Smooth muscle cell of the brain vasculature (primary cell): ENCODE results near the gene SYTL2.
"Not testable (repeated sequence)": the region's sequence is repeated elsewhere in the genome, so short reads cannot be mapped to it uniquely, and the experiment has no call there.

Experiments
- DNase-seq: peaks from one replicate; pipeline ENCODE4 v3.0.0-alpha.2; 2012; ENCODE audit warnings: low read depth, low spot score

Gene SYTL2

DNA sequence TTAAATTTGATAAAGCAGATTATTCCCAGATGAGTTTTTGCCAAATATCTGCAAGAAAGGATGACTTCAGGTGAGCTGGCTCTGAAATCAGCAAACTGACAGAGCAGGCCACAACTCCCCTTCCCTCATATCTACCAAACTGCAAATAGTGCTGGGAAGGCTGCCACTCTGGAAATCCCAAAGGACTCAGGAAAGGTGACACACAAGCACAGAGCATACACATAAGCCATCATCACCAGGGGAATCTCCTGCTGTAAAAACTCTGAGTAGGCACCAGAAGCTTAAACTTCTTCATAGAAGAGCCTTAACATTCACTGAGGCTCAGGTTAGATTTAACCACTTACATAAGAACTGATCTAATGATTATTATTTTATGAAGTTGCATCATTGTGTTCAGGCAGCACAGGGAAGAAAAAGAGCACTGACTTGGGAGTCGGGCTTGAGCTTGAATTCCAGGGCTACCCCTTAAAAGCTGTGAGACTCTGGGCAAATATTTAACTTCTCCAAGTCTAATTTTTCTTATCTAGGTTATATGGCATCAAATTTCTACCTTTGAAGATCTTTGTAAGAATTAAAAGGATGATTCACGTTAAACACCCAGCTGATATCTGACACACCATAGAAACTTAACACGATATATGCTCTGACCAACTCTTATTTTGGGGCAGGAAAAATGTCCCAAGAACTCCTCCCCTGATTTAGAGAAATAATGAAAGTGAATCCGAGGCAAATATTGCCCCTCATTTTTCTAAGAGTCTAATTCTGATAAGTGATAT lies 15.0 kb downstream of the SYTL2 start:
- DNase-seq, result no peak

DNA sequence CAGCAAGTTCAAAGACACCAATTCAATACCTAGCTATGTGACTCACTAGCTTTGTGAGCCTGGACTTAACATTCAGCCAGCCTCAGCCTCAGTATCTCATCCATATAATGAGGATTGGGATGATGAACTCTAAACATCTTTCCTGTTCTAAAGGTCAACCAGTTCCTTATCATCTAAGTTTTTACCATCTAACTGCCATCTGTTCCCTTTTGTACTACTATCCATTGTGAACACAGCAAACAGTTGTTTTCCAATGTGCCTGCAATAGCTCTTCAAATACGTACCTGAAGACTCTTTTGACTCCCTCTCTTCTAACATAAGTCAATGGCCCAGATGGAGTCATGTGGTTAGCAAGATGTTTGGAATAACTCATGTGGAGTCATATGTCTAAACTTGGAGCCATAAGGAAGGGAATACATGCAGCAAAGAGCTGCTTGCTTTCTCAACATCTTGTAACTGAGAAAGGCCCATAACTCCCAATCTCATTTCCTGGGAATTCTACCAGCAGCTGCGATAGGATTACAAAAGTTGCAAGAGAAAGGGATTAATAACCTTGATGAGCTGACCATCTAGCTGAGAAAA lies 19.4 kb downstream of the SYTL2 start:
- DNase-seq, result no peak

DNA sequence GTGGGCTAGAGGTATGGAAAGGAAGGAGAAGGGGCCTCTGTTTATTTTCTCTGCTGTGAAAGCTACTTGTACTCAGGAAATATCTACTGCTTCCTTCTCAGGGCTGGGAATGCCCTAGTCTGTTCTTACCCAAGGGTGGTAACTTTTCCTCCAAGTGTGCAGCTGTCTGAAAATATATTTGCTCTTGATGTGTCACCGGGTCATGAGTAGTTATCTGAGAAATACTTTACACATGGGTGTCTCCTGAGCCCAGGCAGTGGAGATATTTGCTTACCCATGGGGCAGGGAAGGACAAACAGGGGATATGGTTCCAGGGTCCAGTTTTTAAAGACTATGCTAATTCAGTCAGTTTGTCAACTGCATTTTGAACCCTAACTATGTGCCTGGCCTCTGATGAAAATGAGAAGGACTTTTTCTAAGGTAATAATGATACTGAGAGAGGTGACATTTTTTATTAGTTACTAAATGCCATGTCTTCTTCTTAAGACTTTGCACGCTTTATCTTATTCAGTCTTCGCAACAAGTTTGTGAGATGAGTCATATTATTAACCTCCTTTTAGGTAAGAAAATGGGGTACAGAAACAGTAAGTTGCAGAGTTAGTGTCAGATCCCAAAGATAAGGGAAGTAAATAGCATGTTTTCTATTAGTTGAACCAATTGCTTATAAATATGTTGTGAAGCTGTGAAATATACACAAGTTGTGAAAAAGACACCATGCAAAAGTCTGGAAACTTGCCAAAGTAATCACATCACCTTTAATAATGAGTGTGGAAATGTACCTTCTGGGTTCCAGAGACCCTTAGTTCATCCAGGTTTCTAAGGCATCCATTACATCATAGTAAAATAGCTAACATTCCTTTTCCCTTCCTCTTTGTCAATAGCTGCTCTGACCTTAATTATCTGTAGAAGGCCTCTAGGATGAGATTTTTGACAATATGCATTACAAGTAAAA lies 22.9 kb downstream of the SYTL2 start:
- DNase-seq, result no peak

DNA sequence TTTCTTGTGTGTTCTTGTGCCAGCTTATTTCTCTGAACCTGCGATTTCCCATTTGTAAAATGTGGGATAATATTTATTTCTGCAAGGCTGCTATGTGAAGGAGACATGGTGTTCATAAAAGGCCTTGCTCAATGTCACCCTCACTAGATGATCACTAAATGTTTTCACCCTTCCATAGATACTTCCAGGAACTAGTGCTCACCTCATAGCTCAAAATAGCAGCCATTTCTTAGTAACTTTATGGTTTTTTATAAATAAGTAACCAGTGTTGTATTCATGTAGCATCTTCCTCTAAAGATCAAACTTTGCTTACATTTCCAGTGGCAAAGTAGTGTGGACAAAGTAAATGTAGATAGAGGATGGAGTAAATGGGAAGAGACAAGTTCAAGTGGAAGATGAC lies 23.8 kb downstream of the SYTL2 start:
- no peak for DNase-seq

DNA sequence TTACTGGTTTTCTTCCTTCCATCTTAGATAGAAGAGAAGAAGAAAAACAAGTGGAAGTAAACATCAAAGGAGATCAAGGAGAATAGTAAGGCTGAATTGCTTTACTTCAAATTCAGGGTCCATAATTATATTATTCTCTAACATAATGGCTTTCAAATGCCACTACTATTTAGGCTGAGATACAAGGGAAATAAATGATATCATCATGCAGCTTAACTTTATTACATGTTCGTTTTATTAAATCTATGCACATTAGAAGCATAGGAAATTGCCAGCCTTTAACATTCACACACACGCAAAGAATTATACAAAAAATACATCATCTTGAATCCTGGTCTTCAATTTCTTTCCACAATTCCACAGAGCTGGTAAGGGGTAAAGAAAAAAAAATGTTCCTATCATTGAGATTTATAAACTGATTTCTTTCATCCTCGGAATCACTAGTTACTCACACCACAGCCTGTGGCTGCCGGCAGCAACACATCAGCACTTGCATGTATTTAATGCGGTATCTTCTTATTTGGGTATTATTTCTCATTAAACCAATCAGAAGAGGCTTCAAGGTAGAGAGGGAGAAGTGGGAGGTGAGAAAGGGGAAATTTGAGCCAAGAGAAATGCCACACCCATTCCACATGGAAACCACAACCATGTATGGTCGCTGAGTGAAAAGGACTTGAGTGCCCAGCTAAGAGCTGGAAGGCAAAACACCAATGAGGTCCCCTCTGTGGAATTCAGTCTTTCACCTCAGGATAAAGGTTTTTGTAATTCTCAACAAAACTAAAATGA lies 26.3 kb downstream of the SYTL2 start:
- no peak for DNase-seq

DNA sequence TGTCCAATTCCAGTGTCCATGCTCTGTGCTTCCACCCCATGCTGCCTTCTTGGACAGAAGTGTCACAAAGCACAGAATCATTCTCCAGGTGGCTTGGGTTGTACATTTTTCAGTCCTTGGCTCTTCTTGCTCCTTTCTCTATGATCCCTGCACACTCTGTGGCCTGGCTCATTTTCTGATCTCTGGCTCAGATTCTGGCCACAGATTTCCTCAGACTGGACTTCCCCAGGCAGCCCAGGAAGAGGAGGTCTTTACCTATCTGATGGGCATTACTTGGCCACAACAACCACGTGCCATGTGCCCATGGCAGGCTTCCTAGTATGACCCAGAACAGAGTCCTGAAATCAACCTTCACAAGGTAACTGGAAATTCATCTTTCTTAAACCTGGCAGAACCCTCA lies 27.2 kb downstream of the SYTL2 start:
- DNase-seq, result no peak

DNA sequence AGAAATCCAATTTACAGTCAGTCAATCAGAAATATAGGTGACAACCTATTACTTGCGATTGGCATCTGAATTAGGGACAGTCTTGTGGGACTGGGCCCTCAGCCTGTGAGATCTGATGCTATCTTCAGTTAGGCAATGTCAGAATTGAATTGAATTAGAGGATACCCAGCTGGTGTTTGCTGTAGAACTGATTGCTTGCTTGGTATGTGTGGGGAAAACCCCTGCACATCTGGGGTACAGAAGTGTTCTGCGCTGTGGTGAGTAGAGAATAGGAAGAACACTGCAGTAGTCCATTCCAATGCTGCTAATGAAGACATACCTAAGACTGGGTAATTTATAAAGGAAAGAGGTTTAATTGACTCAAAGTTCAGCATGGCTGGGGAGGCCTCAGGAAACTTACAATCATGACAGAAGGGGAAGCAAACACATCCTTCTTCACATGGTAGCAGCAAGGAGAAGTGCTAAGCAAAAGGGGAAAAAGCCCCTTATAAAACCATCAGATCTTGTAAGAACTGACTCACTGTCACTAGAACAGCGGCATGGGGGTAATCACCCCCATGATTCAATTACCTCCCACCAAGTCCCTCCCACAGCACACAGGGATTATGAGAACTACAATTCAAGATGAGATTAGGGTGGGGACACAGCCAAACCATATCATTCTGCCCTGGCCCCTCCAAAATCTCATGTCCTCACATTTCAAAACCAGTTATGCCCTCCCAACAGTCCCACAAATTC lies 30.0 kb downstream of the SYTL2 start:
- not testable (repeated sequence) for DNase-seq

DNA sequence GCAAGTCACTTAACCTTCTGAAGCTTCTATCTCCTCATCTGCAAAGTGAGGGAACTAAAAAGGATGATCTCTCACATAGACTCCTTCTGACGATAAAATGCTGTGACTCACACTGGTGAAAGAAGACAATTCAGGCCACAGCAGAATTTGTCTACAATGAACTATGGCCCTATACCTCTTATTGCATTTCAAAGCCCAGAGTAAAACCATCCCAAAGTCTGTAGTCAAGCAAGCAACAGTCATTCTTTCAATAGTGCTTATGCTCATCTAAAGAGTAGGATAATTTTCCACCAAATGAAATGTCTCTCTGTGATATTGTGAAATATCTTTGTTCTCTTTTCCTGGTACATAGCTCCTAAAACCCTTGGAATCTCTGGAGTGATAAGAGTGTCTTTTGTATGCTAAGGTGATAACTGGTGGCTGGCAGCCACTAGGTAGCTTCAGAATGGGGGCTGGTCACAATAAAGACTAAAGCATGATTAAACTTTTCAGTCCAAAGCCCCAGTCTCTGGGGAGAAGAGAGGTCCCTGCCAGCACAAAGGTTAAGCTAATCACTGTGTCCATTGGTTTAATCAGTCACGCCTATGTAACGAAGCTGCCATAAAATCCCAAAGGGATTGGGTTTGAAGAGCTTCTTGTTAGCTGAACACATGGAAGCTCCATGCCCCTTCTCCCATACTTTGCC lies 30.8 kb downstream of the SYTL2 start:
- DNase-seq, result no peak

DNA sequence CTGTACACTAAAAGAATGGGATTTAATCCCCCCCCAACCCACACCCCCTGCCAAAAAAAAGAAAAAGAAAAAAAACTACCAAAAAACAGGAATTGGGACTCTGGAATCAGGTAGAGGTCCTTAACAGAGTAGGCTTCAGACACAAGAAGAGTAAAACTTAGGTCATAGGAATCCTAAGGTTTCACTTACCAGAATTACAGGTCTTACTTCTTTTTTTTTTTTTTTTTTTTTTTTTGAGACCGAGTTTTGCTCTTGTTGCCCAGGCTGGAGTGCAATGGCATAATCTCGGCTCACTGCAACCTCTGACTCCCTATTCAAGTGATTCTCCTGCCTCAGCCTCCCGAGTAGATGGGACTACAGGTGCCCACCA lies 33.4 kb downstream of the SYTL2 start:
- not testable (repeated sequence) for DNase-seq

DNA sequence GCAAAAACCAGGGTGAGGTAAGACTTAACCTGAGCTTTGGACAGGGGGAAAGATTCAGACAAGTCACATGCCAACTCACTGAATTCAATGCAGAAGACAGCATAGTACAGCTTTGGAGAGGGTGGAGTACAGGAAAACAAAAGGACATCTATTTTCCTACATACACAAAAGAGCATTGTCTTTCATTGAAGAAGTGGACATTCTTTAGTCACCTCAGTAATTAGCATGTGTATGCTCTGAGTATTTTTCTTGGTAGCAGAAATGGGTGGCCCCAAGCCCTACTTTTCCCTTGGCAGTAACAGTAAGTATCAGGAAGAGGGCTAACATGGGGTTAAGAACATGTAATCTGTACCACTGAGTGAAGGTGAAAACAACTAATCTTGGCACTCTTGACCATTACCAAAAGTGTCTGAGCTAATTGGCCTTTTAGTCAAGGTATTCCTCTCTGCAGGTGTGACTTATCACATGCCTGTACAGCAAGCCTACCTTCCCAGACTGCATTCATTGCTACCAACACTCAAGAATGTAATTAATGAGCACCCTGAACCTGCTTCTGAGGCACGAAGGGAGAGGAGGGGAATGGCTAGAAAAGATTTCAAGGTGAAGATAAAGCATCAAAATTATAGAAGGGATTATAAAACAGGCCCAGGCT lies 33.9 kb downstream of the SYTL2 start:
- no peak for DNase-seq

DNA sequence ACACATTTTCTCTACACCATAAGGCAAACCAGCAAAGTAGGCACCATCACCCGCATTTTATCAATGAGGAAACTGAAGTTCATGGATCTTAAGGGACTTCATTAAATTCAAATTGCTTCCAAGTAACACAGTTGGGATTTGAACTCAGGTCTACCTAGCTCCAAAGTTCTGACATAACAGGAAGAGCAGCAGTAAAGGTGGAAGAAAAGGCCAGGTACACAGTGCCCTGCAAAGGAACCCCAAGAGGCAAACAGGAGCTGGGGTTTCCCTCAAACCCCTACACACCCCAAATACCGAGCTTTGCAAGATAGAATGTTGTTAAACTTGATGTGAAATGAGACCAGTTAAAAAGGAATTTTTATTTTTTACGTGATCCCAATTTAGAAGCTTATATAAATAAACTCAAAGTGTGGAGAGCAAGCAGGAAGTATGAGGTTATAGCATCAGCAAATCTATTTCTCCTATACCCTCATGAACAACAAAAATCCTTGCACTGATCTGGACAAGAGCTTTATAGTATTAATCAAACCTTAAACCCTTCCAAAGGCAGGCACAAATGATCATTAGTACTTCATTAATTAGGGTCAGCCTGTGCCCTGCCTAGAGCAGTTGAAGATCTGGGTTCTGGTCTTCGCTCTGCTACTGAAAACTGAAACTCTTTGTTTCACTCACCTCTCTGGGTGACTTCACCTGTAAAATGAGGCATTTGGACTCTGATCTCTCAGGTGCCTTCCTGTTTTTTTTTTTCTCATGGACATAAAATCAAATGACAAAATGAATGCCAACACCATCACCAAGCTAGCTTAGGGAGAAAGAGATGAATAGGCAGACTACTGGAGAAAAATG lies 36.5 kb downstream of the SYTL2 start:
- no peak for DNase-seq

DNA sequence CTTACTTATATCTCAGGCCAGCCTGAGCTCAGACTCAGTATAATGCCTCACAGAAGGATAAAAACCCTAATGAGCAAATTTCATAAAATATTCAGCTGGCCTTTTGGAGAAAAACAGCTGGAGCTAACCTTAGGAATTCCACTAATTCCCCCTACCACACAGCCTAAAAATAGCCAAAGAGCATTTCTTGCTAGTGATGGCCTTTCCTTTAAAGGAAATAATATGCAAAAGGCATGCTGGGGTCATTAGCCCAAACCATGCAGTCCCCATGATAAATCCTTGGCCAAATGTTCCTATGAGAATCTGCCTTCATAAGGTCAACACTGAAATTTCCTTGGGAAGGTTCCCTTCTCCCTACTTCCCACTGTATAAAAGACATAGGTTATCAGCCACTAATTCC lies 38.2 kb downstream of the SYTL2 start:
- DNase-seq, result no peak

DNA sequence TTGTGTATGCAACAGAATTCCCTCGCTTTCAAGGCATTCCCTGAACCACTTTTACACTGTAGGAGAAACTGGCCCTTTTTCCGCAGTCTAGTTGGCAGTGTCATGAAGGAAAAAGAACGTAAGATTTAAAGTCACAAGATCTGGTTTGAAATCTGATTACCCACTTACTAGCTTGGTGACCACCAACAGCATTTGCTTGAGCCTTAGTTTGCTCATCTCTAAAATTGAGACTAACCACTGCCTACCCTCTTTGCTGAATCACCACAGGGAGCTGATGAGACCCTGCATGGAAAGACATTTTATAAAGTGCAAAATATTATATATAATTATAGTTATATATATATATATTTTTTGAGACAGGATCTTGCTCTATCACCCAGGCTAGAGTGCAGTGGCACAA lies 39.4 kb downstream of the SYTL2 start:
- DNase-seq, result no peak

DNA sequence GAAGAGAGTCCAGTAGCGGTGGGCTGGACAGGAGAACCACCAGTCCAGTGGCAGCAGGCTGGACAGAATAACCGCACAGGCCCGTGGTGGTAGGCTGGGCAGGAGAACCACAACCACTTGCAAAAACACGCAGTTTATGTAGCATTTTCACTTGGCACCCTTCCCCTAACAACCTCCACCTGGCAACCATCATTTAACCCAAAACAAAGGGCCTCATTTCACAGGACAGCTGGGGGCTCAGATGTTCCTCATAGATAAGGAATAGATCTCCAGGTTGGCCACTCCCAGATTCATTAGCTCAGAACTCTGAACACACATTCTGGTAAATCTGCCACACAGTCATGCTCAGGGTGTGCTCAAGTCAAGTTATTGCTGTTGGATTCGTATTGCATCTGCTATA lies 41.2 kb downstream of the SYTL2 start:
- no peak for DNase-seq

DNA sequence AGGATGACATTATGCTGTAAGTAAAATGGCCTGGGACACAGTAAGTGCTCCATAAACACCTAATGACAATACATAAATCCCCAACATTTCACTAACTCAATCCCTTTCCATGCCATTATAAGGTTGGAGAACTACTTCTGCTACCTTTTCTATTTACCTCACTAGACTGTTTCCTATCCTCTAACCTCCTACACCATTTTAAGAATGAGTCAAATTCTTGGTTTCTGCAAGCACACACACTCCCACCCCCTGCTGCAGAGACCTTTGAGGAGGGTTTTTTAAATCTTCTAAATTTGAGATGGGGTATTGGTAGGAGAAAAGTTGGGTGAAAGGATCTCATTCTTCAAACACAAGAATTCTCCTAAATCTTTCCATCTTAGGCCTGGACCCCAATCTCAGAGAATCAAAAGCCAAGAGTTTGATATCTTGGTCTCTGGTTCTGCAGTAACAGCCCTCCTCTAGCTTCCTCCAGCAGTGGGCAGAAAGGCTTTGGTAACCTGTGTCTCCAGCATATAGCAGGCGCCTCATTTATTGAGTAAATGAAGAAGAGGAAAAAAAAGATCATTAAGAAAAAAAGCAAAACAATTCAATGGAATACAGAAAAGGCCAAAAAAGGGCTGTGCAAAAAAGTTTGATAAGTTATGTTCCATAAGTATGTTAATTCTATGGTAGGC lies 42.3 kb downstream of the SYTL2 start:
- no peak for DNase-seq

DNA sequence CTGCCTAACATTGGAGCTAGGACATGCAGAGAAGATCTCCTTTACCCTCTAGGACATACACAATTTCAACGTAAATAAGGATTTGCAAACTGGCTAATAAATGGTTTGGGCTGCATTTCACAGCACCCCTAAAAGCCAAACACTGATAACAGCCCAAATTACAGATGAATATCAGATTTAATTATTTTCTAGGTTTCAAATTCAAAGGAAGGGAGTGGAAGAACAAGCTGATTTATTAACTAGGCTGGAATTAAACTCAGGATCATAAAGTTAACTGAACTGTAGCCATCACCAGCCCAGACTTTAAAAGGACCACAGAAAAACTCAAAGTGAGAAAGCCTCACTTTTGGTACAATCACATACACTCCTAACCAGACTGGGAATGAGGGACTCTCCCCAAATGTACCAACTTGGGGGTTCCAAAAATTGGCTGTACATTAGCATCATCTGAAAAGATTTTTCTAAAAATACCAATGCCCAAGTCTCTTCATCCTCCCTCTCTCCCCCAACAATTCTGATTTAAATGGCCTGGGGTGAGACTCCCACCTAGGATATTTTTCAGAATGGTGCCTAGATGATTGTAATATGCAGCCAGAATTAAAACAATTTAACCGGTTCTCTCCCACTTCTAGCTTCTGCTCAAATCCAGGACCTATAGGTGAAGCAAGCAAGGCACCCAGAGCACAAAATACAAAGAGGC lies 43.5 kb downstream of the SYTL2 start:
- no peak for DNase-seq

DNA sequence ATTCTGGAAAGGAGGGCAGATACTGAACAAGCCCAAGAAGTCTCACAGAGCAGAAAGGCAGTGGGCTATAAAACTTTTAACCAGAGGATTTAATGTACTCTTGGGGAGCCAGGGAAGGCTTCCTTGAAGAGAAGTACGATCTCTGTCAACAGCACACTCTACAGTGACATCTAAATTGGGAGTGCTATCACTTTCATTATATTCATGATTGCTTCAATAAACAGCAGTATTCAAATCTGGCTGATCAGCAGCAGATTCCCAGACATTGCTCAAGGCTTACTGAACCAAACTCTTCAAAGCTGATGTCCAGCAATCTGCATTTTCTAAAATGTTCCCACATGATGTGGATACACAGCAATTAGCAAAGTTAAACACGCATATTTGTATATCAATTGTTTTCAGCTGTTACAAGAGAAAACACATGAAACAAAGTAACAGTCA lies 44.2 kb downstream of the SYTL2 start:
- no peak for DNase-seq

DNA sequence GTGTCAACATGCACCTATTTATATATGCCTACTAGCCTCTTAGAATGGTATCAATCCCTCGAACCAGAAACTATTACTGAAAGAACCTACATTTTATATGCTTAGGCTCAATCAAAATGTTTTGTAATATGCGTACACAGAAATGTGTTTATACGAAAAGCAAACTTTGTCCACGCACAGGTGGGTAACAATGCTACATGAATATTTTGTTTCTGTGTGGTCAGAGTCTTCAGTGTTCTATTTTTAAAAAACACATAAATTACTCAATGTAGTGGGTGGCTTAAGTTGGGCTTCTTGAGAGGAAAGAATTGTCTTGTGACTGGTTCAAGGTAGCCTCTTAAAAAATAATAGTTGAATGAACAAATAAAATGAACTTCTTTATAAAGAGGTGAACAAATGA lies 46.1 kb downstream of the SYTL2 start:
- DNase-seq, result no peak
